ENCODE measurements around the gene S100A10. TPM values are rescaled to one million over a fixed set of nuclear protein-coding genes. Genes with fewer than 3 reads are reported as not detected.

S100A10 gene
- total RNA-seq, 1 experiment from 2014 or later, result 161 TPM

GRCh38 chr1:151989211-151989862, 4.3 kb downstream of the S100A10 start:
- Mint-ChIP-seq H3K27ac (no peak overlapping the region), H3K4me3 (no peak overlapping the region), H3K27me3 (ENCODE audit: low read depth) (peaks cover 5% of the 10 kb centered on the region; the same call in 1 of the 2 replicates), H3K36me3 (peaks cover 18% of the 10 kb centered on the region), H3K4me1 (peaks cover 57% of the 10 kb centered on the region), H3K9me3 (no peaks in the 10 kb centered on the region)
- DNase-seq (ENCODE audit: low spot score) (no peak), ATAC-seq (no peak)
- POLR2A ChIA-PET, result interaction anchor here (0.7 kb wide), 1 partner anchor 15 kb away, joined by 3 read pairs; no protein-coding TSS in a partner anchor
- CTCF ChIA-PET, result interaction anchor here (1.4 to 9.2 kb wide), 4 partner anchors 13 to 56 kb away, joined by 5 to 83 read pairs (median 16); no protein-coding TSS in a partner anchor
- TF ChIP-seq CDX4 (CRISPR knock-in tag; IDR thresholded peaks at IDR 0.05; ENCODE audit: borderline replicate concordance) (no peak), TP53 (CRISPR knock-in tag; IDR thresholded peaks at IDR 0.05) (no peak), USF2 (CRISPR knock-in tag; IDR thresholded peaks at IDR 0.05) (no peak), ZNF512 (CRISPR knock-in tag; IDR thresholded peaks at IDR 0.05; ENCODE audit: borderline replicate concordance) (no peak), PRRX2 (CRISPR knock-in tag; IDR thresholded peaks at IDR 0.05) (no peak), EMX1 (CRISPR knock-in tag; IDR thresholded peaks at IDR 0.05) (no peak), FOXK1 (CRISPR knock-in tag; IDR thresholded peaks at IDR 0.05) (no peak), ATF6 (CRISPR knock-in tag; IDR thresholded peaks at IDR 0.05) (no peak), JAZF1 (CRISPR knock-in tag; IDR thresholded peaks at IDR 0.05) (no peak), GABPB1 (CRISPR knock-in tag; IDR thresholded peaks at IDR 0.05) (no peak), ZBTB43 (CRISPR knock-in tag; IDR thresholded peaks at IDR 0.05) (no peak), ZNF263 (CRISPR knock-in tag; IDR thresholded peaks at IDR 0.05; ENCODE audit: low read depth) (no peak), MAX (CRISPR knock-in tag; IDR thresholded peaks at IDR 0.05) (no peak), ZNF121 (CRISPR knock-in tag; IDR thresholded peaks at IDR 0.05) (no peak), E2F4 (CRISPR knock-in tag; IDR thresholded peaks at IDR 0.05; ENCODE audit: borderline replicate concordance, low read depth) (no peak), GRHL2 (CRISPR knock-in tag; IDR thresholded peaks at IDR 0.05; ENCODE audit: insufficient replicate concordance, severe bottlenecking) (no peak), NR3C1 (CRISPR knock-in tag; conservative IDR thresholded peaks at IDR 0.05; ENCODE audit: low read depth) (no peak), ESRRA (CRISPR knock-in tag; IDR thresholded peaks at IDR 0.05; ENCODE audit: borderline replicate concordance) (no peak), ERG (CRISPR knock-in tag; IDR thresholded peaks at IDR 0.05) (no peak)

Data from WTC11 (cell line).